T47D (cell line): ENCODE results near the gene VMO1.
A peak's percentile ranks its signal among the peaks of the same experiment; 100 is the strongest.

Experiments used
- DNase-seq, 2 experiments: peaks; one replicate each; pipeline versions ENCODE4 v3.0.0 to v3.0.0-alpha.2; 2011 to 2012; ENCODE audit warnings: low read depth in 1 of 2, low spot score in 1 of 2
- JUND ChIP-seq: IDR thresholded peaks from 2 replicates; pipeline ENCODE4 v1.6.1; 2012; ENCODE audit warnings: low read depth
- in situ Hi-C: cut with HindIII; loops from 2 replicates; pipeline ENCODE4 v1.10.0; 2016; ENCODE audit warnings: low sequenced_read_pairs, low pct_unique_long_range_greater_than_20kb

VMO1 gene

DNA sequence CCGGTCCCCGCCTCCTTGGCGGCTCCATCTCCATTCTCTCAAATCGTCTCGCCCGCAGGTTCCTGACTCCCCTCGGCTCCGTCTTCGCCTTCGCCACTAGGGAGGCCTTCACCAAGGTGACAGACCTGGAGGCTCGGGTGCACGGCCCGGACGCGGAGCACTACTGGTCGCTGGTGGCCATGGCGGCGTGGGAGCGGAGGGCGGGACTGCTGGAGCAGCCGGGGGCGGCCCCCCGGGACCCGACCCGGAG, 3.5 kb upstream of the VMO1 start:
- TF ChIP-seq JUND = no peak
- no peak for DNase-seq
- in situ Hi-C loops = no loop called here

DNA sequence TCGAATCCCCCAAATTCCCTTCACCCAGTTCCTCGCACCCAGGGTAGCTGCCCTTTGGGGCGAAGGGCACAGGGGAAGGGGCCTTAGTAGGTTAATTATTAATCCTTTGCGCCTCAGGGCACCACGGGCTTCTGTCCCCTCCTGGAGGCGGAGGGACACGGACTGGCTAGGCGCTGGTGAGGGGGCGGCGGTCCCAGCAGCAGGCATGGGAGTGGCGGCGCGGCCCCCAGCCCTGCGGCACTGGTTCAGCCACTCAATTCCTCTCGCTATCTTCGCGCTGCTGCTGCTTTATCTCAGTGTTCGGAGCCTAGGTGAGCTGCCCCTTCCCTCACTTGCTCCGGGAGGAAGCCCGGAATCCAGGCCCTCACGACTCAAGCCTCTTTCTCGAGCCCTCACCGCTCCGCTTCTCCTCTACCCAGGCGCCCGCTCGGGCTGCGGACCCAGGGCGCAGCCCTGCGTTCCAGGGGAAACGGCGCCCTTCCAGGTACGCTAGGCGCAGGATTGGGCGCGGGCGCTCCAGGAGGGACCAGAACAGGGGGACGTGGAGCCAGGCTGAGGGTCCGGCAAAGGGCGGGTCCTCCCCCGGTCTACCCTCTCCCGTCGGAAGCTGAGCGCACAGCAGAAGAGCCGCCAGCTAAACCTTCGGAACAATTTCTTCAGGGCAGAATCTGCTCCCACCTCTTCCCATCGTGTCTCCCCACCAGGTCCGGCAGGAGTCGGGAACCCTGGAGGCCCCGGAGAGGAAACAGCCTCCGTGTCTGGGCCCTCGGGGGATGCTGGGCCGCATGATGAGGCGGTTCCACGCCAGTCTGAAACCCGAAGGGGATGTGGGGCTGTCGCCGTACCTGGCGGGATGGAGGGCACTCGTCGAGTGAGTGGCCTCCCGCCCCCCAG, 2.9 kb upstream of the VMO1 start, which contains the start of gene GLTPD2:
GLTPD2 (plus strand) TSS at position 158 of the 894 bp plus-strand sequence; CDS start at position 206, 48 bp downstream.
- no peak for DNase-seq
- in situ Hi-C loops = no loop called here
- no peak for TF ChIP-seq JUND

DNA sequence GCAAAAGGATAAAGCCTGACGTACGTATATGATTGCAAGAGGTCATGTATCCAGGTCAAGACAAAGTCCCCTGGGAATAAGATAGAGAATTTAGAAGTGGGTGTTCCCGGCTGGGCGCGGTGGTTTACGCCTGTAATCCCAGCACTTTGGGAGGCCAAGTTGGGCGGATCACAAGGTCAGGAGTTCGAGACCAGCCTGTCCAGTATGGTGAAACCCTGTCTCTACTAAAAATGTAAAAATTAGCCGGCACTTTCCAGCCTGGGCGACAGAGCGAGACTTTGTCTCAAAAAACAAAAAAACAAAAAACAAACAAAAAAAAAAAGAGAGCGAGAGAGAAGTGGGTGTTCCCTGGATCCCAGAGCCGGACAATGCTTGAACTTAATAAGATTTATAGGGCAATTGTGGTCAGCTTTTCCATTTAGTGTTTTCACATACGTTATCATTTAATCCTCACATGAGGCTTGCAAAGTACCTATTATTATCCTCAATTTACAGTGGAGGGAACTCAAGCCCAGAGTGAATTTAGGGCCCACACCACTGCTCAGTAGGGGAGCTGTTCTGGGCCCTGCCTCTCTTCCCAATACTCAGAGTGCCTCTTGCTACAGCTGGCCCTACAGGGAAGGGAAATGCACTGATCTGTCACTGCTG, 2.1 kb upstream of the VMO1 start:
- no peak for DNase-seq
- in situ Hi-C loops = no loop called here
- TF ChIP-seq JUND = no peak

DNA sequence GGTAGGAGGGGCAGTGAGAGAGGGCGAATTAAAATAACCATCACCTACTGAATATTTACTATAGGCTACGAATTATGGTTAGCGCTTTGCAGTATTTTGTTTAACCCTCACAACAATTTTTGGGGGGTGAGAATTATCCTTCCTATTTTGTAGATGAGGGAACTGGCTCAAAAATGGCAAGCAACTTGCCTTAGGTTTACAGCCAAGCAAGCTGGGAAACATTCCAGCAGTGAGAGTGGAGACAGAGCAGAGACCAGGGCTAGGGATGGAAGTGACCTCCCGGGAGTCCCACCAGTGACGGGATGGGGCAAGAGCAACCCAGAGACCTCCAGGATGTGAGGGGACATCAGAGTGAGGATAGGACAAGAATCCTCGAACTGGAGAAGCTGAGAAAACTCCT, 352 bp upstream of the VMO1 start:
- in situ Hi-C loops = no loop called here

DNA sequence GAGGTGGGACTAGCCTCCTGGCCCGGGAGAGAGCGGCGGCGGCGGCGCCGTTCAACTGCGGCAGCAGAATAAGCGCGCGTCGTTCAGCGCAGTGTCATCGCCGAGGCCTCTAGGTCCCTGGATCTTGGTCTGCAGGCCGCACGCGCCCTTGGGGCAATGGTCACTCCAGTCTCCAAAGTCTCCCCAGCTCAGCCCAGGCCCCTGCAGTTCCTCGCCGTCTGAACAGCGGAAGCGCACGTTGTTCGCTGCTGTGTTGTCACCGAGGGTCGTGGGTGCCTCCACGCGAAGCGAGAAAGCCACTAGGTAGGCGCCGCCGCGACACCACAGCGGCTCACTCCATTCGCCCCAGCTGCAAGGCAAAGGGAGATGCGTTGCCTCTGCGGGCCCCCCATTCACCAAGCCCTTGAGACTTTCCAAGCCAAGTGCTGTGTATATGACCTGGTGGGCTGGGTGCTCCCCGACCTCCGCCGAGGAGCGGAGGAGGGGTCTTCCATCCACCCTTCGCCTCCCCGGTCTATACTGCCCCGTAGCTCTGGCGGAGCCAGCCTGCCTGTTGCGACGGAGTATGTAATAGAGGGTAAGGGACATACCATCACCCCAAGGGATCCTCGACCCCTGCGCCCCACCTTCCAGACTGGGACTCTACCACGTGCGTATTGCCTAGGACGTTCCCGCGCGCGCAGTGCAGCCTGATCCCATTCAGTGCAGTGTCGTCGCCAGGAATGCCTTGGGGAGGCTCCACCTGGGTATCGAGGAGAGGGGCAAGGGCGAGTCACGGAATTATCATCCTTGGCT, 656 bp downstream of the VMO1 start:
- no peak for DNase-seq
- TF ChIP-seq JUND = no peak
- in situ Hi-C loops = no loop called here

More for the DNA sequence above, 352 bp upstream of the VMO1 start:
- TF ChIP-seq JUND = no peak
- no peak for DNase-seq

DNA sequence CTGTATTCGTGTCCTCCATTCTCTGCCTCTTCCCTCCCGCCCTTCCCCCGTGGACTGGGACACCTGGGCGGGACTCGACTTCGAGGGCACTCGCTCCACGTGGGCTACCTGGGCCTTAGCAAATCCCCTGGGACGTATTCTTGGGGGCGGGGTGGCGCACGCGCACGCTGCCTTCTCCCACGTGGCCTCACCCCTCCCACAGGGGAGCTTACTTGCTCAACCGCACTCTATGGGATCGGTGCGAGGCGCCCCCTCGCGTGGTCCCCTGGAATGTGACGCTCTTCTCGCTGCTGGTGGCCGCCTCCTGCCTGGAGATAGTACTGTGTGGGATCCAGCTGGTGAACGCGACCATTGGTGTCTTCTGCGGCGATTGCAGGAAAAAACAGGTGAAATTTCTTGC, 3.5 kb downstream of the VMO1 start:
- in situ Hi-C loops = no loop called here
- no peak for TF ChIP-seq JUND
- DNase-seq = no peak

DNA sequence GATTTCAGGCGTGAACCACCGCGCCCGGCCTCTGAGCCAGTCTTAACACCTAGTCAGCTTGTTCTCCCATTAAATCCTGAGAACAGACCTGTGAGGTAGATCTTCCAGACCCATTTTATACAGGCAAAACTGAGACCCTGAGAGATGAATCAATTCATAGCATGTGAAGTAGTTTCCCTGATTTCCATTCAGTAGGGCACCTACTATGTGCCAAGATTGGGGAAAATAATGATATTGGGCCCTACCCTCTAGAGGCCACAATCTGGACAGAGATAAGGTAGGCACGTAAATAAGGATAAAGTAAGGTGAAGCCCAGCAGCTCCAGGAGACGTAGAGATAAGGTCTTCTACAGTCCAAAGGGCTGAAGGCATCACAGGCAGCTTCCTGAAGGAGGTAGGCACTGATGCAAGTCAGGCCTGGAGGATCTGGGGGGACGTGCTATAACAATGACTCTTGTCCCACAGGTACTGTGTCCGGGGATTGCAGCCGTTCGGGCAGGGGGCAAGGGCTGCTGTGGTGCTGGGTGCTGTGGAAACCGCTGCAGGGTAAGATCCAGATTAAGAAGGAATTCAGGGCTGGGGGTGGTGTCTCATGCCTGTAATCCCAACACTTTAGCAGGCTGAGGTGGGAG, 5.7 kb downstream of the VMO1 start:
- no peak for DNase-seq
- in situ Hi-C loops = no loop called here
- TF ChIP-seq JUND = no peak

DNA sequence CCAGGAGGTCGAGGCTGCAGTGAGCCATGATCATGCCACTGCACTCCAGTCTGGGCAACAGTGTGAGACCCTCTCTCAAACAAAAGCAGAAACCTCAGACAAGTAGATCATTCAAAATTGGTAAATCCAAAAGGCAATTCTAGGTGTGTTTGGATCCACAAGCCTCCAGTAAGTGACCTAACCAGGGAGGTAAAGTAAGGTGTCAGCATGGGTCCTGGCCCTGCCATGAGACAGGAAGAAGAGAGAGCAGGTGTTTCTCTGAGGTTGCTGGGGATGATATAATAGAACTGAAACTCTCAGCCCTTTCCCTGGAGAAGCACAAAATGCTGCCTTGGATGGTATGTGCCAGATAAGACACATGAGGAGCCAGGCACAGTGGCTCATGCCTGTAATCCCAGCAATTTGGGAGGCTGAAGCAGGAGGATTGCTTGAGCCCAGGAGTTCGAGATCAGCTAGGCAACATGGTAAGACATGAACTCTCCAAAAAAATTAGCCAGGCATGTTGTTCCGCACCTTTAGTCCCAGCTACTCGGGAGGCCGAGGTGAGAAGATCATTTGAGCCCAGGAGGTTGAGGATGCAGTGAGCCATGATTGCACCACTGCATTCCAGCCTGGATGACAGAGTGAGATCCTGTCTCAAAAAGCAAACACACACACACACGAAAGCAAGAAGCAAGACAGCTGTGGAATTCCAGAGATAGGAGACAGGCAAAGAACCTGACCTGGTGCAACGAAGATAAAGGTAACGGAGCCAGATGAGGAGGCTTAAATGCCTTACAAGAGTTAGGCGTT, 8.0 kb downstream of the VMO1 start:
- peak in 1 of 2 experiments; percentile 24 for DNase-seq
- no peak for TF ChIP-seq JUND

DNA sequence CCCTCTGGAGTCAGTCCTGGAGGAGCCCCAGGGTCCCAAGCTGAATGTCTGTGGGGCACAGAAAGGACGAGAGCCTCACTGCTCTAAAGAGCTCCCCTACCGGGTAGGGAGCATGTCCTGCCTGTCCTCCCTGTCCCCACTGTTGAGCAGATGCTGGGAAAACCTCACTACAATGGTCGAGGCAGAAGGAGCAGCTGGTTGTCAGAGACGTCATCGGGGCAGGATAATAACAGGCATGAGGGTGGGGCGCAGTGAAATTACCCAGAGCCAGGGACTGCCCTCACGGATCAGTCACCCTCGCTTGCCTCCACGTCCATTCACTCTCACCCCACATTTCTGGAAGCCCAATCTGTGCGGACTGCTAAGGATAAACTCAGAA, 13.9 kb downstream of the VMO1 start:
- no peak for DNase-seq
- TF ChIP-seq JUND = no peak
- in situ Hi-C loops = no loop called here

More for the DNA sequence above, 8.0 kb downstream of the VMO1 start:
- in situ Hi-C loops = no loop called here

DNA sequence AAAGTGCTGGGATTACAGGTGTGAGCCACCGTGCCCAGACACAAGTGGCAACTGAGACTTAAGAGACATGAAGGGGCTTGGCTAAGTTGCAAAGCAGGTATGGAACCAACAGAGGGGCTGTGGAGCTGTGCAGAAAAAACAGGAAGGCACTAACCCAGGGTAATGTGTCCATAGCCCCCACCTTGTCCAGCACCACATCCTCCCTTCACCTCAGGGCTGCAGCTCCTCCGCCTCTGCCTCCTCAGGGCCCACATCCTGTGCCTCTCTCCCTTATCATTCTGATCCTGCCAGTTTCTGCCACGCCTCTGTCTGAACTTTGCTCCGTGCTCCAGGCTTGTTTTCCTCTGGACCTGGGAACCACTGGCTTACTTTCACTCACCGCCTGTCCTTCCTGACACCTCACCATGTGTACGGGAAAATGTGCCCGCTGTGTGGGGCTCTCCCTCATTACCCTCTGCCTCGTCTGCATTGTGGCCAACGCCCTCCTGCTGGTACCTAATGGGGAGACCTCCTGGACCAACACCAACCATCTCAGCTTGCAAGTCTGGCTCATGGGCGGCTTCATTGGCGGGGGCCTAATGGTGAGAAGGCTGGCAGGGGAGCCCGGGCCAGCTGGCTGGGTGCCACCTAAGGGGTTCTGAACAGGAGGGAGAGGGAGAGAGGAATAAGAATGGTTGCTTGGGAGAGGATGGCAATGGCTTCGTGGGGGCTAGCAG, 14.5 kb downstream of the VMO1 start, which contains the start of gene TM4SF5:
TM4SF5 (plus strand) TSS at position 368 of the 716 bp plus-strand sequence; CDS start at position 405, 37 bp downstream.
- no peak for TF ChIP-seq JUND
- DNase-seq = no peak
- in situ Hi-C loops = no loop called here

DNA sequence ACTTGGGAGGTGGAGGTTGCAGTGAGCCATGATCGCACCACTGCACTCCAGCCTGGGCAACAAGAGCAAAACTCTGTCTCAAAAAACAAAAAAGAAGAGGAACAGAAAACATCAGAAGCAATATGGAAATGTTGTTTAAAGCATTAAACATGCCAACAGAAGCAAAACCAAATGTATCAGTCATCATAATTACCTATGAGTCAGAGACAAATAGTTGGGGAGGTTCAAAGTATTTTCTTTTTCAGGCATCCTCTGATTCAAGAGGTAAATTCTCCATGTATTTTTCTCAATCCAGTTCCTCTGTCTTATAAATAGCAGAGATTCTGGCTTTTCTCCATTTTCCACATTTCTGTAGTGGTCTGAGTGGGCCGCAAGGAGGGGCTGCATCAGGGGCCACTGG, 16.5 kb downstream of the VMO1 start:
- no peak for DNase-seq
- in situ Hi-C loops = no loop called here
- TF ChIP-seq JUND = no peak
